Stimulated activated CD4-positive, alpha-beta T cell treated with anti-CD3 and anti-CD28 coated beads, TNF-alpha, amount 100 ng/mL, for 4 hours (primary cell): ENCODE data around the gene TRDN.

Experiments used
- DNase-seq, 3 experiments: peaks; one replicate each; pipeline ENCODE4 v3.0.0-alpha.2; 2020; ENCODE audit warnings: low read depth in 3 of 3

The TRDN gene, protein sequence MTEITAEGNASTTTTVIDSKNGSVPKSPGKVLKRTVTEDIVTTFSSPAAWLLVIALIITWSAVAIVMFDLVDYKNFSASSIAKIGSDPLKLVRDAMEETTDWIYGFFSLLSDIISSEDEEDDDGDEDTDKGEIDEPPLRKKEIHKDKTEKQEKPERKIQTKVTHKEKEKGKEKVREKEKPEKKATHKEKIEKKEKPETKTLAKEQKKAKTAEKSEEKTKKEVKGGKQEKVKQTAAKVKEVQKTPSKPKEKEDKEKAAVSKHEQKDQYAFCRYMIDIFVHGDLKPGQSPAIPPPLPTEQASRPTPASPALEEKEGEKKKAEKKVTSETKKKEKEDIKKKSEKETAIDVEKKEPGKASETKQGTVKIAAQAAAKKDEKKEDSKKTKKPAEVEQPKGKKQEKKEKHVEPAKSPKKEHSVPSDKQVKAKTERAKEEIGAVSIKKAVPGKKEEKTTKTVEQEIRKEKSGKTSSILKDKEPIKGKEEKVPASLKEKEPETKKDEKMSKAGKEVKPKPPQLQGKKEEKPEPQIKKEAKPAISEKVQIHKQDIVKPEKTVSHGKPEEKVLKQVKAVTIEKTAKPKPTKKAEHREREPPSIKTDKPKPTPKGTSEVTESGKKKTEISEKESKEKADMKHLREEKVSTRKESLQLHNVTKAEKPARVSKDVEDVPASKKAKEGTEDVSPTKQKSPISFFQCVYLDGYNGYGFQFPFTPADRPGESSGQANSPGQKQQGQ

DNA sequence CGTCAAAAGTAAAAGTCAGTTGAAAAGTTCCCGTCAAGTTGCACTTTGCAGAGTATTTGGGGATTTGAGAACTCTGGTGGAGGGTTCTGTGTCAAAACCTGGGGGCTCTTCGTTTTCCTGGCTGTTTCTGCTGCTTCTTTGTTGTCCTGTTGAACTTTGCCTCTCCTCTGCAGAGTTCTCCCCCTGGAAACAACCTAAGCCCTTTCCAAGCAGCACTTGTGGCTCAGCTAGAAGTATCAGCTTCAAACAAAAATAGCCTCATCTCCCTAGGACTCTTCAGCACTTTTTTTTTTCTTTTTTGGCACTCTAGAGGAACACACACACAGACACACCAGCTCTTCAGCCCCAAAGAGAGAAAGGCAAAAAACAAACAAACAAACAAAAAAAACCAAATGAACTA is at the start of gene TRDN:
TSS of gene TRDN (minus strand) at position 169 of the 400 bp plus-strand sequence. CDS start 175 bp downstream, outside the sequence.
- no peak for DNase-seq

DNA sequence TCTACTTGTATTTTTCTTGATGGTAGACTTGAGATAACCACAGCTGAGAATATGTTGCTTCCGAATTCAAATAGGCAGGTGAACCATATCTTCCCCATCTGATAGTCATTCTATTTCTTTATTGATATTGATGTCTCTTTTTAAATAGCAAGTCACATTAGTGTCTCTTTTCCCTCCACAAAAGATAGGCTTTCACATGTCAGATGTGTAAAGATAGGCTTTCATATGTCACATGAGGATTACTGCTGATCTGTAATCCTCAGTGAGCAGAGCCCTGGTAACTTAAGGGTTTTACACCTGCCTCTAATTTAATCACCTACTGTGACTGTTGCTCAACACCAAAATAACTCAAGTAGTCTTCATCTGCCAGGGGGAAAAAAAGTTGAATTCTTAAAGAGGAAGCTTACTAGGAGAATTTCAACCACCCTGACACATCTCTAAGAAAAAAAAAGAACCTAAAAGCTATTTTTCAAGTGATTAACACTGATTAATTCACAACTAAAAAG is 45.3 kb upstream of the TRDN start:
- DNase-seq = no peak

DNA sequence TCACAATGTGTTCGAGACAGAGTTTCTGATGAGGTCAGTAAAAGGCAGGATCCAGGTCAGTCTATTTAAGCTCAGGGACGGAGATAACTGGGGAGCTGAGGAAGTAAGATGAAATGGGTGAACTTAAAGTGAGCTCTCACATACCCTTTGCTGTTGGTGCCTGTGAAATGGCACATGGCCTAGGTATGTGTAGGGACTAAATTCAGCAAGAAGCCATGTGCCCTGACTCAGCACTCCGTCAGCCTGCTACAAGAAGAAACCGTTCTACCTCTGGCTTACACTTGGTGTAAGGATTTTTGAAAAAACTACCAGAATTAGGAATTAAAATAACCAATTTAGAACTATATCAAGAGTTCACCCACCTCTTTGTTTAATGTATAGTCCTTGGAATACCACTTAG is 41.1 kb upstream of the TRDN start:
- DNase-seq = no peak

DNA sequence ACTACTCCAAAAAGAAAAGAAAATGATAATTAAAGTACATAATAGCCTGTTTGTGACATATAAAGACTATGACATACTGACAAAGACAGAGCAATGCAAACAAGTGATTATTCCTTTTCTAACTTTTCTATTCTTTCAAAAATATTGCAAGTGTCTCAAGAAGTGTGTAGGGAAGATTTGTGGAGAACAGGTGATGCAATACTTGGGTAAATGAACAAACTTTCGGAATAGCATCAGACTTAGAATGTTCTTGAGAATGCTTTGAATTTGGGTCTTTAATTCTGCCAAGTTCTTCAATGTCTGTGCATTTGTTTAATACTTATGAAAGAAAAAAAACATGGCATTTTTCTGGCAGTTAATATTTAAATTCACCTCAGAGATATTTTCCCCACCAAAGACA is 40.0 kb upstream of the TRDN start:
- DNase-seq = no peak

DNA sequence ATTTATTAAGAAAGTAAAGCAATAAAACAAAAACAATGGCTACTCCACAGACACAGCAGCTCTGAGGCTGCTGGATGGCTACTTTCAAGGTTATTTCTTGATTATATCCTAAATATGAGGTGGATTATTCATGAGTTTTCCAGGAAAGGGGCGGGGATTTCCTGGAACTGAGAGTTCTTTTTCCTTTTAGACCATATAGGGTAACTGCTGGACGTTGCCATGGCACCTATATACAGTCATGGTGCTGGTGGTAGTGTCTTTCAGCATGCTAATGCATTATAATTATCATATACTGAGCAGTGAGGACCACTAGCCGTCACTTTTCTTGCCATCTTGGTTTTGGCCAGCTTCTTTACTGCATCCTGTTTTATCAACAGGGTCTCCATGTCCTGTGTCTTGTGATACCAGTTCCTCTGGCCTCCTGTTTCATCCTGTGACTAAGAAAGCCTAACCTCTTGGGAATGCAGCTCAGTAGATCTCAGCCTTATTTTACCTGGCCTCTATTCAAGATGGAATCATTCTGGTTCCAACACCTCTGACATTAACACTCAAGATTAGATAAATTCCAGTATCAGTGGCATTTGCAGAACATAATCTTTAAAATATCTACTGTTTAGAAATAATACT is 32.3 kb upstream of the TRDN start:
- DNase-seq = no peak

DNA sequence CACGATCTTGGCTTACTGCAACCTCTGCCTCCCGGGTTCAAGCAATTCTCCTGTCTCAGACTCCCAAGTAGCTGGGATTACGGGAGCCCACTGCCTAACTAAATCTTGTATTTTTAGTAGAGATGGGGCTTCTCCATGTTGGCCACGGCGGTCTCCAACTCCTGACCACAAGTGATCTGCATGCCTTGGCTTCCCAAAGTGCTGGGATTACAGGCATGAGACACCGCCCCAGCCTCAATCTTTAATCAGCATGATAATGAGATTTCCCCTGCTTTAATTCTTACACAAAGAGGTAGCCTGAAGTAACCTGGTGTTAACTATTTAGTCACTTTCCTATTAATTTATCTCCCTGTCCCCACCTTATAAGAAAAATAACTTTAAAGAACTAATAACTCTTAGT is 31.3 kb upstream of the TRDN start:
- DNase-seq = no peak

DNA sequence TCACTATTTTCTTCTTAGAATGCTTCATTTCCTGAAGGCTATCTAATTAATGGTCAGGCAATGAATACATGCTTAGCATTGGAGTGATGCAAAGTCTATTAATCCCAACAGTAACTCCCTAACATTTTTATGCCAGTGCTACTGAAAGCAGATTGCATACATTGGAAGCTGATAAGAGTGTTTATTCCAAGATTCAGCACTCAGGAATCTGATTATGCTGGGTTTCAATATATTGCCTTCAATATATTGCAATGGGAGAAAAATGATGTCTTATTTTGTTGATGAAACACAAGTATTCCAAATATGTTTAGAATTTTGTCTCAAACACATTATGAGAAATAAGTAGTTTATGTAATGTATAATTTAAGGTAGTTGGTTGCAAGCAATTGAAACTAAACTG is 26.7 kb upstream of the TRDN start:
- DNase-seq = no peak

DNA sequence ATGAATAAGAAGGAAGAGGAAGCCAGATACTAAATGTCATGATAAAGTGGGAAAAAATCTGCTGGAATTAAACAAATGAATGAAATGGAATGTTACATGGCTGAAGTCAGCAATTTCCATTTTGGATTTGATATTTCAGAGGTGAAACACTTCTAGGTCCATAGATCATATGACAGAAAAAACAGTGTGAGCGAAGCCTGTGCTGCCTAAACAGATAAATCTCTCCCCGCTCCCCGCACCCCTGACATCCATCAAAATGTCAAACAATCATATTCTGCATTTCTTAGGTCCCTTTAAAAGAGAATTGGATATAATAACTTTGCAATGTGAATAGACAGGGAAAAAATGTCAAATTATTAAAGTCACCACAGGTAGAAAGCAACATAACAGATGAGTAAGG is 26.0 kb upstream of the TRDN start:
- no peak for DNase-seq

DNA sequence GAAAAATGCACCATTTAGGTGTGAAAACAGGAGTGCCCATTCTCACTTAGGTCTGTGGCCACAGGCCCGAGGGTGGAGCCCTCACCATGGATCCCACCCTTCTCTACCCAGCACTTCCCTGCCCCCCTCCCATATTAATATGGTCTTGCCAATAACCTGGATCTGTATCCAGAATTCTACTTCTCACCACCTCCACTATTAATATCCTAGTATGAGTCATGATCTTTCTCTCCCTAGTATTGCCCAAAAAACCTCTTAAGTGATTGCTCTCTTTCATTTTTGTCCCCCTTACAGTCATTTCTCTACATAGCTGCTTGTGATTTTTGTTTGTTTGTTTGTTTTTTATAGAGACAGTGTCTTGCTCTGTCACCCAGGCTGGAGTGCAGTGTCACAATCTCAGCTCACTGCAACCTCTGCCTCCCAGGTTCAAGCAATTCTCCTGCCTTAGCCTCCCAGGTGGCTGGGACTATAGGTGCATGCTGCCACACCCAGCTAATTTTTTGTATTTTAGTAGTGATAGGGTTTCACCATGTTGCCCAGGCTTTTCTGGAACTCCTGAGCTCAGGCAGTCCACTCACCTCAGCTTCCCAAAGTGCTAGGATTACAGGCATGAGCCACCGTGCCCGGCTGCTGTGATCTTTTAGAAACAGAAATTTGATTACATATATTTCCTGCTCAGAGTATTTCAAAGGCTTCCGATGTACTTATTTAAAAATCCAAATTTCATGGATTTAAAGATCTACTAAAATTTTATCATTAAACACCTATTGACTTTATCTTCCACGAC is 24.5 kb upstream of the TRDN start:
- DNase-seq = no peak

DNA sequence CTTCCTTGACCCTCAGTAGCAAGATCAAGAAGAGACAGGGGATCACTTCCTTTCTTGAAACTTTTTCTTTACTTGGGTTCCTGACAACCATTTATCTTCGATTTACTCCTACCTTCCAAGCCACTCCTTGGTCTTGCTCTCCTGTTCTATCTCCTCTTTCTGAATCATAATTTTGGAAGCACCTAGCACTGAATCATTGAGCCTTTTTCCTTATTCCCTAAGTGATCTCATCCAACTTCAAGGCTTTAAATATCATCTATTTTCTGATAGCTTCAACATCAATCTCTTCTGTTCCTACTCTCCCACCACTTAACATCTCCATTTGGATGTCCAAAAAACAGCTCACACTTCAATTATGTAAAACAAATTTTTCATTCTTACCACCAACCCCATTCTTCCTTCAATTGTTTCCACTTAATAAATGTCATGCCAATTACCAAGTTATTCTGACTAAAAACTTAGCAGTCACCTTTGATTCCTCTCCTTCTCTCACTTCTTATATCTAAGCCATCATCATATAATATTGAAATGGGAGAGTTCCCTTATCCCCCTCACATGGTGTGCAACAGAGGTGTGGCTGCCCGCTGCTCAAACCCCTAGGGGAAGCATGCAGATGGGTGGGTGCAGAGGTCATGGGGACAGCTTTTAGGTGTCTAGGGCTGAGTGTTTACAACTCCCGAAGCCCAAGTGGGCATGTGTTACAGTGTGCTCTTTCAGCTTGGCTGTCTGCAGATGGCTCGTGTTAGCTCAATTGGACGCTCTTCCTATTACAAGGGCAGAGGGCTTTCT is 23.4 kb upstream of the TRDN start:
- DNase-seq = no peak

DNA sequence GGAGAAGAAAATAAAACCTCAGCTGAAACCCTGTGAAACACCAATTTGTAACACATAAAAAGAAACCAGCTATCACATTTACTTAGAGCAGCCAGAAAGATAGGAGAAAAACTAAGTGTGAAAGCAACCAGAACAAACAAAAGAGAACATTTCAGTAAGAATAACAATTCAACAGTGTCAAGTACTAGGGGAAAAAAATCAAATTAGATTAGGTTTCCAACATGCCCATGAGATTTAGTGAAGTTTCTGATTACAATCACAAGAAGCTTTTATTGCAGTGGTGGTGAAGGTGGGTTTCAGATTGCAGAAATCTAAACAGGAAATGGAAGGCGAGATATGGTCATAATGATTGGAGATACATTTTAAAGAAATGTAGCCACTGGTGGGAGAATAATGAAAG is 22.1 kb upstream of the TRDN start:
- DNase-seq = no peak

DNA sequence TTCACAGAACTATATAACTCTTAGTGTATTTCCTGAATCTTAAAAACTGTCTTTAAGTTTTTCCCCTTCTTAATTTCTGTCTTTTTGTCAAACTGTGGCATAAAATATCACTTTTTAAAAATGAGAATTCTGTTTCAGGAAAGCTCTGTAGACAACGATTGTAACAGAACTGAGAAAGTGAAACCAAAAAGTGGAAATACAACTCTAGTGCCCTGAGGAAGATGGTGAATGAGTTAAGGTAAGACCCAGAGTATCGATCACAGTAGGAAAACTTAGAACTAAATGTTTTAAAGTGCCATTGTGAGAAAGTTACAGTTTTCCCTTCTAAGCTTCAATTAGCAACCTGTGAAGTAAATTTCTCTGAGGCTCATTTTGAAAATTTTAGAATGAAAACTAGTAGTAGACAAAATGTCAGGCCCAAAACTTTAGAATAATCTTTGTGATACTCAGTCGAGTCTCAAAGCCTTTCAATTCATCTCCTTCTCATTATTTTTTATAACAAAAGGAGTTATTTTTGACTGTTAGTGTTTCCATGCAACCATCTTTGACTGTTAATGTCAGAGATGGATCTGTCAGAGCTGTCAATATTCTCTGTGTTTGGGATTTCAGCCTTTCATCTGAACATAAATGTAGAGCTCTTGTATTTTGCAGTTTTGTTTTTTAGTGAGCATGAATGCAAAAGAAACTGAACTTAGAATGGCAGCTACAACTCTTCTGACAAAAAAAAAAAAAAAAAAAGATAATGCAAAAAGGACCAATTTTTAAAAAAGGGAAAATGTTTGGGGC is 19.0 kb upstream of the TRDN start:
- no peak for DNase-seq

DNA sequence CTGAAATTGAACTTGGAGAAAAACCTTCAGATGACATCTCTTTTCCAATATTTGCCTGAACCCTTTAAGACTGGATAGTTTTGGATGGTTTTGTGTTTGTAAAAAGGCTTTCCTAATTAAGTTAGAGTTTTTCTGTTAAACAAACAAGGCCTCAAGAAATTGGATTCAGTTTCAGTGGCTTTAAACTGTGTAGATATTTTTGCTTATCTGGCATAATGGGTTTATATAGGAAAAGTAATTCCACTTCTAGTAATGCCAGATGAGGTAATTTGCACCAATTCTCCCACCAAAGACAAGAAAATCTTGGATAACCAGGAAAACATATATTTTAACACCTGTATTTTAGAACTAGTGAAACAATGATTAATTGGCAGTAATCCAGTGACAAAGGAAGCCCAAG is 12.0 kb upstream of the TRDN start:
- DNase-seq = no peak

DNA sequence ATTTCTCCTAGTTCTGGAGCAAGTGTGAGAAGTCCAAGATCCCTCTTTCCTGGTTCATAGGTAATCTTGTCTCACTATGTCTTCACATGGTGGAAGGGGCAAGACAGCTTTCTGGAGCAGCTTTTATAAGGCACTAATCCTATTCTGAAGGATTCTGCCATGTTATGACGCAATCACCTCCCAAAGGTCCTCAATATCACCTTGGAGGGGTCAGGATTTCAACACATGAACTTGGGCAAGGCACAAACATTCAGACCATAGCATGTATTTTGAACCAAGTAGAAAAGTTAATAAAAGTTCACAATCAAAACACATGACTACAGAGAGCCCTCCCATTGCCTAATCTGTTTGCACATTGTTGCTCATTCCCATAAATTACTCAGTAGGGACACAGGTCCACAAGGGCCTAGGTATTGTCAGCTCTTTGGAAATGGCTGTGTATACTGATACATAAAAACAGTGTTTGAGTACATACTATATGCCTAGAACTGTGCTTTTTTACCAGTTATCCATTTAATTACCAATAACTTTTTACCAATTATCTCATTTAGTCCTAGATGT is 11.3 kb upstream of the TRDN start:
- no peak for DNase-seq

DNA sequence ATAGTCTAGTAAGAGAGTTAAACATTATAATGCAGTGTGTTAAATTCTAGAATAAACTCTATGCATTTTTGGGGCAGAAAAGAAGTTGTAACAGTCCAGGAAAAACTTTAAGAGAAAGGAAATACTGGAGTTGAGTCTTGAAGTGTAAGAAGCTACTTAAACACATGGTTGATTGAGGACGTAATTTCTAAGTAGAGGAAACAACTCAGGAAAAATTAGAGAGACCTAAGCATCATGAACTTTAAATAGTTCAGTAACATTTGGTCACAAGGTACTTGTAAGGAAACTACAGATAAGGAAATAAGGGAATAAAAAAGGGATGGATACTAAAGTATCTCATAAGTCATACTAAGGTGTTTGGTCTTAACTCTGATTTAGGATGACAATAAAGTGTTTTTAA is 4.7 kb upstream of the TRDN start:
- no peak for DNase-seq

DNA sequence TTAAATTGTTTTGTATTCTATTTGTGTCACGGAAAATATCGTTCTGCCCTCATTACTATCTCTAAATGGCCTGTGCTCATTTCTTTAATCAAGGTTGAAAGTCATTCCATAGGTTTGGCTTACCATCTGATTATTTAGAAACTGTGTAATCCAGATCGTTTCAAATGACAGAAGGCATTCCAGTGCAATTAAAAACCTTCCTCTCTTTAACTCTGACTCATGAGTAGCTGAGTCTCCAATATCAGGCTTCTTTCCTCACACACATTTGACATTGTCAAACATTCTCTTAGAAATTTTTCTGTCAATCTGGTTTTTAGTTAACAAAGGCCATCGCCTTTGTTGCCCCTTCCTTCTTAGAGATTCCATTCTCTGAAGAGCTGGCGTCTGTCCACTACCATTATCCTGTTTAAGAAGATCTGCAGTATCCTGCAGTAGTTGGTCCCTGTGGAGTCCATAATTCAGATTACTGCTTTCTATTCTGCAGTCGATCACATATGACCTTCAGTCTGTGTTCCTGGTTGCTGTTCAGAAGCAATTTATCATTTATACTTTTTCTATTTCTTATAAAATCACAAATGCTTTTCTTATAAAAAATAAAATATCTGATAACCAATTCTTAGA is 3.9 kb upstream of the TRDN start:
- no peak for DNase-seq

DNA sequence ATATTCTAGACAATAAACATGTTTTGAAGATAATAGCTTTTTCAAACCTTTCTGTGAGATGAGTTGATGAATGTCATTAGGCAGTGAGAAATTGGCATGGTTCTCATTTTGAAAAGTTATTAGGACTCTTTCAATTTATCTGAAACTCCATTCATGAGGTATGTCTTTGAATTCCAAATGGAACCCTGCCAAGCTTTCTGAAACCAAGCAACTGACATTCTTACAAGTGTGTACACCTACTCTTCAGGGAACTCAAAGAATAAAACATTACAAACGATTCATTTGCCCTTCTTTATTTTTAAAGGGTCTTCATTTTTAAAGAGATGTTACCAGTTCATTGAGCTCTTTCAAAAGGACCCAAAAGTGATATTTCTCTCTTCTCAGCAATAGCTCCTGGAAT is 2.1 kb upstream of the TRDN start:
- DNase-seq = no peak

DNA sequence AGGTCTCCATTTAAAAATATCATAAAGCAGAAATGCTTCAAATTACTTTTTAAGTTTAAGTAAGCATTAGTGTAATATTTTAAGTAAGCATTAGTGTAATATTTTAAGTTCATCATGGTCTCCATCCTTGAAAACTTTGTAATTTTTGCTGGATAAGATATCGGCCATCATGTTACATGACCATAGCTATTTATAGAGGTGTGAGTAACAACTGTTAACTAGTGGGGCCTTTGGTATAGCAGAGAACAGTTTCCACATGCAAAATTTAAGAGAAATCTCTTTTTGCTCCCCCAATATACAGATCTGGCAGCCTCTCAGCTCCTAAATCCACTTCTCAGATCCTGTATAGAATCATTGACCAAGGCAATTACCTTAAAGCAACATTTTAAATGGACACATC is 468 bp downstream of the TRDN start:
- no peak for DNase-seq

DNA sequence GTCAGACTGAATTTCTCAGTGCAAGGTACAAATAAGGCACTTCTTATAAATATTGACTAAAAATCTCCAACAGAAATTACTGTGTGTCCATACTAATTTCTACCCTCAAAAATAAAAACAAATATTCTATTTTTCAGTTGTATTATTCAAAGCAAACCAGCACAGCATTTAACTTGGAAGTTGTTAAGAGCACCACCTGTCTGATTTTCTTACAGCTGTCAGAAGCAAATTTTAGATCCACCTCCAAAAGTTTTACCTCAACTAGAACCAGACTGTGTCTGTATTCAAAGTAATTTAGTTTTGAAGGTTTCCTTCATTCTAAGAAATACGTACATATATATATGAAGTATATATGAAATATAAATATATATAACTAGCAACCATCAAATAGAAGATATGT is 1.2 kb downstream of the TRDN start:
- no peak for DNase-seq

DNA sequence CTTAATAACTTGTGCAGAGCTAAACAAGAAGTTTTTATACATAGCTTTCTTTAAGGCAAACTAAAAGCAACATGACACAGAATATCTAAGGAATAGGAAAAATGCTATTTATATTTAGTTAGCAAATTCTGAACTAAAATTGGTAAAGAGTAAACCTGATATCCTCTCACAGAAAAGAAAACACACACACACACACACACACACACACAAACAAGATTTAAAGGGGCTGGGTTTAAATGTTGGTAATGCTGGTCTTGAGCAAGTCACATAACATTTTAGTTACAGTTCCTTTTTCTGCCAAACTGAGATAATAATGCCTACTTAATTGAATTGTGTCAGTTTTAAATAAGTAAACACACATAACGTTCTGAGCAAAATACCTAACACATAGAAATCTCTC is 1.6 kb downstream of the TRDN start:
- no peak for DNase-seq
